PC-3 (cell line): ENCODE data around the gene WNT10A. TPM values are rescaled to one million over a fixed set of nuclear protein-coding genes. Genes with fewer than 3 reads are reported as not detected.
"Not testable (repeated sequence)": the region's sequence is repeated elsewhere in the genome, so short reads cannot be mapped to it uniquely, and the experiment has no call there.

Source experiments
- ATAC-seq: fragments of 200-7000 bp; cut with Tn5 transposase; 2 replicates; pipeline ENCODE4 v1.9.1; 2020; ENCODE audit warnings: mild to moderate bottlenecking, moderate library complexity
- BruUV-seq: library from RNA; stranded (reverse); fragments of 400-500 nt; replicated peaks from 2 replicates; lab custom pipeline; 2021; lab: Mats Ljungman, UMichigan
- CTCF ChIA-PET: fragments of 300-600 bp; sonication (Branson Sonifier 250); formaldehyde crosslinking; loops from one replicate; lab custom pipeline; 2022; ENCODE audit warnings: antibody characterized with exemption; lab: Charles Lee
- POLR2A ChIA-PET: fragments of 300-600 bp; sonication (Branson Sonifier 250); formaldehyde crosslinking; loops from one replicate; lab custom pipeline; 2022; ENCODE audit warnings: antibody characterized with exemption; ENCODE audit not compliant: unreplicated experiment; lab: Charles Lee
- DNase-seq: peaks from one replicate; pipeline ENCODE4 v3.0.0-alpha.2; 2015
- H2AFZ ChIP-seq: fragments of 300-600 bp; sonication (generic); 2 replicates; pipeline ENCODE4 v1.6.0; 2016; ENCODE audit warnings: antibody characterized with exemption, low read length
- H3F3A ChIP-seq: fragments of 300-600 bp; sonication (generic); one replicate; pipeline ENCODE4 v1.6.0; 2017; ENCODE audit warnings: antibody characterized with exemption, low read length, control low read depth, mild to moderate bottlenecking; ENCODE audit not compliant: unreplicated experiment
- H3K27ac ChIP-seq: fragments of 300-600 bp; sonication (generic); 2 replicates; pipeline ENCODE4 v1.5.1; 2016; ENCODE audit warnings: mild to moderate bottlenecking, low read length
- H3K27me3 ChIP-seq: fragments of 300-600 bp; sonication (generic); 2 replicates; pipeline ENCODE4 v1.6.1; 2016; ENCODE audit warnings: low read length, mixed read lengths
- H3K36me3 ChIP-seq: fragments of 300-600 bp; sonication (generic); 2 replicates; pipeline ENCODE4 v1.6.1; 2016; ENCODE audit warnings: low read depth, mixed run types, low read length, mixed read lengths
- H3K4me1 ChIP-seq: fragments of 300-600 bp; sonication (generic); 2 replicates; pipeline ENCODE4 v1.5.1; 2016; ENCODE audit warnings: low read length; ENCODE audit not compliant: insufficient read depth
- H3K4me2 ChIP-seq: fragments of 300-600 bp; sonication (generic); 2 replicates; pipeline ENCODE4 v1.6.0; 2016; ENCODE audit warnings: low read length
- H3K4me3 ChIP-seq: fragments of 300-600 bp; sonication (generic); 2 replicates; pipeline ENCODE4 v1.5.1; 2016; ENCODE audit warnings: mild to moderate bottlenecking, low read length, mixed read lengths
- H3K79me2 ChIP-seq: fragments of 300-600 bp; sonication (generic); 2 replicates; pipeline ENCODE4 v1.6.1; 2017; ENCODE audit warnings: low read length, mixed read lengths
- H3K9ac ChIP-seq: fragments of 300-600 bp; sonication (generic); 2 replicates; pipeline ENCODE4 v1.6.0; 2016; ENCODE audit warnings: mild to moderate bottlenecking, low read length
- H3K9me2 ChIP-seq: fragments of 300-600 bp; sonication (generic); replicated peaks from 2 replicates; pipeline ENCODE4 v1.6.1; 2016; ENCODE audit warnings: mixed run types, low read length, mixed read lengths
- H3K9me3 ChIP-seq: fragments of 300-600 bp; sonication (generic); 2 replicates; pipeline ENCODE4 v1.6.1; 2016; ENCODE audit warnings: low read length, mixed read lengths
- H4K20me1 ChIP-seq: fragments of 300-600 bp; sonication (generic); 2 replicates; pipeline ENCODE4 v1.6.1; 2016; ENCODE audit warnings: low read length, mixed read lengths
- CTCF ChIP-seq: fragments of 300-600 bp; sonication (generic); conservative IDR thresholded peaks from 2 replicates; pipeline ENCODE4 v1.5.1; 2017; ENCODE audit warnings: antibody characterized with exemption, low read depth, mild to moderate bottlenecking, low read length
- EZH2 ChIP-seq: fragments of 300-600 bp; sonication (generic); IDR thresholded peaks from one replicate; pipeline ENCODE4 v1.6.1; 2017; ENCODE audit warnings: antibody characterized with exemption, mild to moderate bottlenecking, low read length; ENCODE audit not compliant: unreplicated experiment
- EZH2phosphoT487 ChIP-seq: fragments of 300-600 bp; sonication (generic); IDR thresholded peaks from 2 replicates; pipeline ENCODE4 v1.6.1; 2018; ENCODE audit warnings: mild to moderate bottlenecking, antibody characterized with exemption, low read length, borderline replicate concordance
- intact Hi-C: fragments of 100-400 bp; cut with micrococcal nuclease; formaldehyde crosslinking; loops from 2 replicates; pipeline ENCODE4 v1.9.0; 2023
- total RNA-seq: library from RNA; depleted of rRNA; stranded (reverse); fragments of >200 nt; gene quantifications from 2 replicates; pipeline ENCODE4 v1.2.3, GENCODE V29; 2014

Gene WNT10A
- total RNA-seq, 1 experiment from 2014 or later, result 0.40 TPM

- Histone ChIP-seq H3K27ac (no peak overlapping the region), H3K4me1 (peaks cover 1% of the 10 kb centered on the region; the same call in 1 of the 2 replicates), H2AFZ (no peak overlapping the region), H3K9ac (no peak overlapping the region), H3K9me2 (no peaks in the 10 kb centered on the region), H3K36me3 (no peaks in the 10 kb centered on the region), H3K4me2 (no peak overlapping the region), H3F3A (no peaks in the 10 kb centered on the region), H4K20me1 (no peaks in the 10 kb centered on the region), H3K4me3 (no peak overlapping the region), H3K27me3 (no peaks in the 10 kb centered on the region), H3K79me2 (no peaks in the 10 kb centered on the region), H3K9me3 (no peaks in the 10 kb centered on the region)
- no peak for ATAC-seq
- DNase-seq, result no peak
- intact Hi-C loops, result loop anchor here (10.0 kb wide), 1 partner anchor 55 kb away; the partner anchor contains the start of gene CYP27A1
- TF ChIP-seq EZH2phosphoT487 (no peak), CTCF (no peak), EZH2 (no peak)
- ChIA-PET POLR2A (no interaction called here), CTCF (no interaction called here)
- no TSS peak for BruUV-seq
These were observed 40.8 kb upstream of the WNT10A start for GRCh38 chr2:218839888-218840287.

DNA sequence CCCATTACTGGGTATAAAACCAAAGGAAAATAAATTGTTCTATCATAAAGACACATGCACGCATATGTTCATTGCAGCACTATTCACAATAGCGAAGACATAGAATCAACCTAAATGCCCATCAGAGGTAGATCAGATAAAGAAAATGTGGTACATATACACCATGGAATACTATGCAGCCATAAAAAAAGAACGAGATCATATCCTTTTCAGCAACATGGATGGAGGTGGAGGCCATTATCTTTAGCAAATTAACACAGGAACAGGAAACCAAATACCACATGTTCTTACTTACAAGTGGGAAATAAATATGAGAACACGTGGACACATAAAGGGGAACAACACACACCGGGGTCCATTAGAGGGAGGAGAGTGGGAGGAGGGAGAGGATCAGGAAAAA, 36.3 kb upstream of the WNT10A start:
- H3K4me3 ChIP-seq, H3F3A ChIP-seq, H4K20me1 ChIP-seq, H3K27me3 ChIP-seq, DNase-seq, H3K79me2 ChIP-seq, H3K9ac ChIP-seq, H3K4me1 ChIP-seq, ATAC-seq, H3K9me3 ChIP-seq, H3K9me2 ChIP-seq, H3K27ac ChIP-seq, H3K4me2 ChIP-seq, CTCF ChIA-PET, H3K36me3 ChIP-seq, POLR2A ChIA-PET, H2AFZ ChIP-seq, BruUV-seq: not testable (repeated sequence)
- intact Hi-C loops, result loop anchor here (10.0 kb wide), 1 partner anchor 60 kb away; the partner anchor contains the start of gene CYP27A1

- H3K9me3 ChIP-seq, ATAC-seq, BruUV-seq, H3K9ac ChIP-seq, H3K27me3 ChIP-seq, H3K27ac ChIP-seq, H3K79me2 ChIP-seq, H4K20me1 ChIP-seq, H3F3A ChIP-seq, H2AFZ ChIP-seq, H3K4me3 ChIP-seq, H3K9me2 ChIP-seq, H3K4me1 ChIP-seq, POLR2A ChIA-PET, DNase-seq, H3K36me3 ChIP-seq, H3K4me2 ChIP-seq: not testable (repeated sequence)
- CTCF ChIA-PET, result interaction anchor here (0.6 to 2.2 kb wide), 7 partner anchors 65 to 188 kb away, joined by 3 to 22 read pairs (median 8); partner anchors contain the start of genes BCS1L, CYP27A1 and ZNF142
- intact Hi-C loops, result loop anchor here (1.0 to 10.0 kb wide), 5 partner anchors 62 to 188 kb away; partner anchors contain the start of genes BCS1L, CYP27A1 and ZNF142
These were observed 33.7 kb upstream of the WNT10A start for GRCh38 chr2:218846963-218847362.
